ENCODE results near the gene DNAJA1.

The DNAJA1 gene

GRCh38 chr9:33017283-33018041, 7.6 kb upstream of the DNAJA1 start:
- DNase-seq (ENCODE audit: insufficient read length, low spot score): no peak
- no peak for FAIRE-seq

GRCh38 chr9:33019797-33020196, 5.3 kb upstream of the DNAJA1 start:
- TF ChIP-seq POLR2A (IDR thresholded peaks at IDR 0.05; ENCODE audit: low read depth, low read length): no peak
- FAIRE-seq (no peak), DNase-seq (ENCODE audit: insufficient read length, low spot score) (no peak)

More at GRCh38 chr9:33017283-33018041, 7.6 kb upstream of the DNAJA1 start:
- TF ChIP-seq POLR2A (IDR thresholded peaks at IDR 0.05; ENCODE audit: low read depth, low read length): no peak

- FAIRE-seq (no peak), DNase-seq (ENCODE audit: insufficient read length, low spot score) (no peak)
- TF ChIP-seq POLR2A (IDR thresholded peaks at IDR 0.05; ENCODE audit: low read depth, low read length): no peak
These were observed 2.8 kb upstream of the DNAJA1 start for GRCh38 chr9:33022303-33022702.

- no peak for FAIRE-seq
- DNase-seq (ENCODE audit: insufficient read length, low spot score): no peak
- no peak for TF ChIP-seq POLR2A (IDR thresholded peaks at IDR 0.05; ENCODE audit: low read depth, low read length)
These were observed 2.3 kb upstream of the DNAJA1 start for GRCh38 chr9:33022755-33023154.

- no peak for DNase-seq (ENCODE audit: insufficient read length, low spot score)
These were observed 1.4 kb upstream of the DNAJA1 start for GRCh38 chr9:33023661-33024060.

GRCh38 chr9:33024126-33024965, 727 bp upstream of the DNAJA1 start:
- no peak for TF ChIP-seq POLR2A (IDR thresholded peaks at IDR 0.05; ENCODE audit: low read depth, low read length)
- no peak for FAIRE-seq
- DNase-seq (ENCODE audit: insufficient read length, low spot score): no peak

More at GRCh38 chr9:33023661-33024060, 1.4 kb upstream of the DNAJA1 start:
- no peak for FAIRE-seq
- no peak for TF ChIP-seq POLR2A (IDR thresholded peaks at IDR 0.05; ENCODE audit: low read depth, low read length)

- FAIRE-seq (no peak), DNase-seq (ENCODE audit: insufficient read length, low spot score) (no peak)
These were observed 684 bp downstream of the DNAJA1 start for GRCh38 chr9:33025572-33026342.

GRCh38 chr9:33029231-33029786, 4.2 kb downstream of the DNAJA1 start:
- TF ChIP-seq POLR2A (IDR thresholded peaks at IDR 0.05; ENCODE audit: low read depth, low read length): no peak
- DNase-seq (ENCODE audit: insufficient read length, low spot score) (no peak), FAIRE-seq (no peak)

More at GRCh38 chr9:33025572-33026342, 684 bp downstream of the DNAJA1 start:
- TF ChIP-seq POLR2A (IDR thresholded peaks at IDR 0.05; ENCODE audit: low read depth, low read length): no peak

- FAIRE-seq (no peak), DNase-seq (ENCODE audit: insufficient read length, low spot score) (no peak)
- no peak for TF ChIP-seq POLR2A (IDR thresholded peaks at IDR 0.05; ENCODE audit: low read depth, low read length)
These were observed 5.2 kb downstream of the DNAJA1 start for GRCh38 chr9:33030285-33030684.

GRCh38 chr9:33032292-33032691, 7.2 kb downstream of the DNAJA1 start:
- no peak for TF ChIP-seq POLR2A (IDR thresholded peaks at IDR 0.05; ENCODE audit: low read depth, low read length)
- DNase-seq (ENCODE audit: insufficient read length, low spot score) (no peak), FAIRE-seq (no peak)

- TF ChIP-seq POLR2A (IDR thresholded peaks at IDR 0.05; ENCODE audit: low read depth, low read length): no peak
- FAIRE-seq: no peak
- no peak for DNase-seq (ENCODE audit: insufficient read length, low spot score)
These were observed 7.8 kb downstream of the DNAJA1 start for GRCh38 chr9:33032865-33033264.

- DNase-seq (ENCODE audit: insufficient read length, low spot score) (no peak), FAIRE-seq (no peak)
- TF ChIP-seq POLR2A (IDR thresholded peaks at IDR 0.05; ENCODE audit: low read depth, low read length): no peak
These were observed 15.8 kb downstream of the DNAJA1 start for GRCh38 chr9:33040792-33041431.

Data from H54 (cell line).